Cerebellar cortex (tissue), 1 donor: Measurements from ENCODE around the gene LIMK2.

Source experiments
- DNase-seq: peaks from one replicate; pipeline ENCODE4 v3.0.0-alpha.2; 2015; ENCODE audit warnings: low spot score

Gene LIMK2

DNA sequence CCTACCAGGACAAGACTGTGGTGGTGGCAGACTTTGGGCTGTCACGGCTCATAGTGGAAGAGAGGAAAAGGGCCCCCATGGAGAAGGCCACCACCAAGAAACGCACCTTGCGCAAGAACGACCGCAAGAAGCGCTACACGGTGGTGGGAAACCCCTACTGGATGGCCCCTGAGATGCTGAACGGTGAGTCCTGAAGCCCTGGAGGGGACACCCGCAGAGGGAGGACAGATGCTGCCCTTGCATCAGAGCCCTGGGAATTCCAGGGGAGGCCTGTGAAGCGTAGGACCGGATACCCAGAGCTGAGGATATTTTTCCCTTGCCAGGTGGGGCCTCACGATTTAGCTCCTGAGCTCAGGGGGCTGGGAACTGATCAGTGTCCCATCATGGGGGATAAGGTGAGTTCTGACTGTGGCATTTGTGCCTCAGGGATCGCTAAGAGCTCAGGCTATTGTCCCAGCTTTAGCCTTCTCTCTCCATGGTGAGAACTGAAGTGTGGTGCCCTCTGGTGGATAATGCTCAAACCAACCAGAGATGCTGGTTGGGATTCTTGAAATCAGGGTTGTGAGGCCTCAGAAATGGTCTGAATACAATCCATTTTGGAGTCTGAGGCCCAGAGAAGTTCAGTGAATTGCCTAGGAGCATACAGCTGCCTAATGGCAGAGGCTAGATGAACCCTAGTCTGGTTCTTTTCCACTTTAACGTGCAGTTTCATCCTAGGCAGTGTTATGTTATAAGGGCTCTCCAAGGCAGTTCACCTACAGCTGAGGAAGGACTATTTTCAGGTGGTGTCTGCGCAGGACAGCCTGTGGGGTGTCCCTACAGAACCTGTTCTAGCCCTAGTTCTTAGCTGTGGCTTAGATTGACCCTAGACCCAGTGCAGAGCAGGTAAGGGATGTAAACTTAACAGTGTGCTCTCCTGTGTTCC is 60.7 kb downstream of the LIMK2 start:
- DNase-seq, result peak; percentile 83

DNA sequence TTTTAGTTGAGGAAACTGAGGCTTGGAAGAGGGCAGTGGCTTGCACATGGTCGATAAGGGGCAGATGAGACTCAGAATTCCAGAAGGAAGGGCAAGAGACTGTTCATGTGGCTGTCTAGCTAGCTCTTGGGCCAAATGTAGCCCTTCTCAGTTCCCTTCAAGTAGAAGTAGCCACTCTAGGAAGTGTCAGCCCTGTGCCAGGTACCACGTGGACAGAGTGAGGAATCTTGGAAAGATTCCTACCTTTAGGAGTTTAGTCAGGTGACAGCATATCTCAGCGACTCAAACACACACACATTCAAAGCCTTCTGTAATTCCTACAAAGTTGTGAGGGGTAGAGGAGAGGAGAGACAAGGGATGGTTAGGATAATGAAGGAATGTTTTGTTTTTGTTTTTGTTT is 61.9 kb downstream of the LIMK2 start:
- no peak for DNase-seq

- no peak for DNase-seq
Measured at GRCh38 chr22:31275018-31275417, 62.9 kb downstream of the LIMK2 start.

DNA sequence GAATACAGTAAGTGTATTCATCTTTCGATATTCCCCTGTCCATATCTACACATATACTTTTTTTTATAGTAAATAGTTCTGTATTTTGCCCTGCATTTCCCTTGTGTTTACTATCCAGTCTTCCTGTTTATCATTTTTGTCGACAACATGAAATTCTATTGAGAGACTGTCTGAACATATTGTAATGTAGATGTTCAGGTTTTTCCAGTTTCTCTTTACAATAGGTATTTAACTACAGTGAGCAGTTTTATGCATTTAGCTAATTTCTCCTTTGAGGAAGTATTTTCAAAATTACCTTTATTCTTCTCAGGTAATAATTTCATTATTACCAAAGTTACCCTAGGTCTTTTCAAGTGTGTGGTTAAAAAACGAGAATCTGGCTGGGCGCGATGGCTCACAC is 63.5 kb downstream of the LIMK2 start:
- no peak for DNase-seq

GRCh38 chr22:31276426-31277167 is 64.5 kb downstream of the LIMK2 start:
- DNase-seq, result no peak

- no peak for DNase-seq
Measured at GRCh38 chr22:31277741-31278140, 65.6 kb downstream of the LIMK2 start.

- DNase-seq, result no peak
Measured at GRCh38 chr22:31278151-31278621, 66.1 kb downstream of the LIMK2 start.

DNA sequence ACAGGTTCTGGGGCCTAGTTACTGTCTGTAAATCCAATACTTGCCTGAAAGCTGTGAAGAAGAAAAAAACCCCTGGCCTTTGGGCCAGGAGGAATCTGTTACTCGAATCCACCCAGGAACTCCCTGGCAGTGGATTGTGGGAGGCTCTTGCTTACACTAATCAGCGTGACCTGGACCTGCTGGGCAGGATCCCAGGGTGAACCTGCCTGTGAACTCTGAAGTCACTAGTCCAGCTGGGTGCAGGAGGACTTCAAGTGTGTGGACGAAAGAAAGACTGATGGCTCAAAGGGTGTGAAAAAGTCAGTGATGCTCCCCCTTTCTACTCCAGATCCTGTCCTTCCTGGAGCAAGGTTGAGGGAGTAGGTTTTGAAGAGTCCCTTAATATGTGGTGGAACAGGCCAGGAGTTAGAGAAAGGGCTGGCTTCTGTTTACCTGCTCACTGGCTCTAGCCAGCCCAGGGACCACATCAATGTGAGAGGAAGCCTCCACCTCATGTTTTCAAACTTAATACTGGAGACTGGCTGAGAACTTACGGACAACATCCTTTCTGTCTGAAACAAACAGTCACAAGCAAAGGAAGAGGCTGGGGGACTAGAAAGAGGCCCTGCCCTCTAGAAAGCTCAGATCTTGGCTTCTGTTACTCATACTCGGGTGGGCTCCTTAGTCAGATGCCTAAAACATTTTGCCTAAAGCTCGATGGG is 66.7 kb downstream of the LIMK2 start:
- DNase-seq, result no peak

GRCh38 chr22:31279327-31279669 is 67.2 kb downstream of the LIMK2 start:
- DNase-seq, result no peak

GRCh38 chr22:31279821-31280505 is 67.9 kb downstream of the LIMK2 start:
- DNase-seq, result no peak

GRCh38 chr22:31281733-31282132 is 69.6 kb downstream of the LIMK2 start:
- DNase-seq, result peak; percentile 50

- DNase-seq, result no peak
Measured at GRCh38 chr22:31282748-31283468, 70.8 kb downstream of the LIMK2 start.

GRCh38 chr22:31284281-31285155 is 72.4 kb downstream of the LIMK2 start:
- DNase-seq, result no peak

GRCh38 chr22:31286360-31287255 is 74.5 kb downstream of the LIMK2 start:
- DNase-seq, result no peak

- no peak for DNase-seq
Measured at GRCh38 chr22:31287818-31288495, 75.9 kb downstream of the LIMK2 start.

DNA sequence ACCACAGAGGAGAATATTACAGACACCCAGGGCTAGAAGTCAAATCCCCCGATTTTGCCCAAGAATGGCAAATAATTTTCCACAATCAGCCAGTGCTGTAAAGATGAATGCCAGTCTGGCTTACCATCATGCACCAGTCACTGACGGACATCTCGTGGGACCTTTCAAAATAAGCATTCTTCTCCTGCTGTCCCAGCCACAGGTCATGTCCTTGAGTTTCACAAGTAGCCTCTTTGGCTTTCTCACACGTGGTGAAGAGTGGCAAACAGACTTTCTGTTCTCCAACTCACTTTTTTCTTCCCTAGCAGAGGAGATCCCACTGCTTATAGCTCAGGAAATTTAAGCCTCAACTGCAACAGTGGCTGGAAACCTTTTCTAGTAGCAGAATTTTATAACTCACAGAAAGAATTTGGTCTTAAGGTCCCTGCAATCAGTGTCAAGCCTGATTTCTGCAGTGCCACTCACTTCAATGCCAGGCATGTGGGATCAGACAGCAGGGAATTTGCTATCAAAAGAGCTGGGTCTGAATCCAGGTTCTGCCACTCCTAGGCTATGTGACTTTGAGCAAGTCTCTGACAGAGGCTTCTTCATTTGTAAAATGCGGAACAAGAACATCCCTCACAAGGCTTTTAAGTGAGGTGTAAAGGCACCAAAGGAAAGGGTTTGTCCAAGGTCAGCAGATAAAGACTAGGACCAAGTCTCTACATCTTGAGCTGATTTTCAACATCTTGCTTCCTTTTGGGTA is 76.6 kb downstream of the LIMK2 start:
- DNase-seq, result no peak

DNA sequence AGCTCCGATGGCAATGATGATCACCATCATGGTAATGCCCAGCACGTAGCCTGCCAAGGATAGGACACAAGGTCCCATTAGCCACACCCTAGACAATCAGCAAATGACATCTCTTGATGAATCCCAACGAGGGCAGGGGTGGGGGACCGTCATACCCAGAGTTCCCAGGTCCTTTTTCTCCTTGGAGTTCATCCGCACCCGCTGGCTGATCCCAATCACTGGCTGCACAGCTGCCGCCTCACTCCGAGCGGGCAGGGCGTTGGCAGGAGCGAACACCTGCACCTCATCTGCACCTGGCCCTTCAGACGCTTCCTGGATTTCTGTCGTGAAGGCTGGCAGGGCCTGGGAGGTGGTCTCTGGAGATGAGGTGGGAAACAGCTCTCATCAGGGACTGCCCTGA is 77.2 kb downstream of the LIMK2 start:
- no peak for DNase-seq
